Chondrocyte (in vitro differentiated cells): ENCODE results near the gene IDH3B. TPM values are rescaled to one million over a fixed set of nuclear protein-coding genes. Genes with fewer than 3 reads are reported as not detected.

ENCODE experiments used
- DNase-seq: peaks from one replicate; pipeline ENCODE4 v3.0.0; 2021; ENCODE audit warnings: mixed read lengths, low spot score
- H3K27ac Mint-ChIP-seq: one replicate; pipeline ENCODE4 v1.8.0; 2021; ENCODE audit warnings: mild to moderate bottlenecking, moderate library complexity, mixed read lengths; ENCODE audit not compliant: unreplicated experiment
- H3K27me3 Mint-ChIP-seq: 2 replicates; pipeline ENCODE4 v1.8.0; 2021; ENCODE audit warnings: low read depth, mixed read lengths
- H3K36me3 Mint-ChIP-seq: 2 replicates; pipeline ENCODE4 v1.8.0; 2021; ENCODE audit warnings: low read depth, mixed read lengths
- H3K4me1 Mint-ChIP-seq: 2 replicates; pipeline ENCODE4 v1.8.0; 2021; ENCODE audit warnings: low read depth, mild to moderate bottlenecking, mixed read lengths
- H3K4me3 Mint-ChIP-seq: one replicate; pipeline ENCODE4 v1.8.0; 2021; ENCODE audit warnings: mild to moderate bottlenecking, moderate library complexity, mixed read lengths; ENCODE audit not compliant: unreplicated experiment
- H3K9me3 Mint-ChIP-seq: 2 replicates; pipeline ENCODE4 v1.8.0; 2021; ENCODE audit warnings: low read depth, mixed read lengths
- CTCF ChIP-seq: fragments of 200-600 bp; sonication (generic); IDR thresholded peaks from 2 replicates; pipeline ENCODE4 v1.5.0; 2021; ENCODE audit warnings: antibody characterized with exemption, mild to moderate bottlenecking, moderate library complexity
- total RNA-seq: library from RNA; stranded (reverse); gene quantifications from 3 replicates; pipeline ENCODE4 v1.2.1, GENCODE V29; 2021

The IDH3B gene
- total RNA-seq, 1 donor from 2014 or later, result 57.1 TPM

- Mint-ChIP-seq H3K36me3 (peaks cover 5% of the 10 kb centered on the region), H3K27ac (no peak overlapping the region), H3K27me3 (peaks cover 38% of the 10 kb centered on the region), H3K4me1 (no peaks in the 10 kb centered on the region), H3K4me3 (no peak overlapping the region), H3K9me3 (no peaks in the 10 kb centered on the region)
- TF ChIP-seq CTCF, result no peak
- peak; percentile 86 for DNase-seq
These were observed 37.1 kb upstream of the IDH3B start for GRCh38 chr20:2700913-2701620.

GRCh38 chr20:2699775-2700413, 35.9 kb upstream of the IDH3B start:
- TF ChIP-seq CTCF, result no peak
- peaks cover 5% of the 10 kb centered on the region for H3K36me3 Mint-ChIP-seq
- no peak for DNase-seq
- H3K4me3 Mint-ChIP-seq, result no peak overlapping the region
- H3K27me3 Mint-ChIP-seq, result peaks cover 45% of the 10 kb centered on the region
- peaks cover 1% of the 10 kb centered on the region for H3K4me1 Mint-ChIP-seq
- H3K27ac Mint-ChIP-seq, result no peak overlapping the region
- H3K9me3 Mint-ChIP-seq, result no peaks in the 10 kb centered on the region

GRCh38 chr20:2698912-2699311, 34.9 kb upstream of the IDH3B start:
- H3K4me1 Mint-ChIP-seq, result peaks cover 4% of the 10 kb centered on the region
- no peak overlapping the region for H3K4me3 Mint-ChIP-seq
- peaks cover 3% of the 10 kb centered on the region for H3K36me3 Mint-ChIP-seq
- peaks cover 48% of the 10 kb centered on the region for H3K27me3 Mint-ChIP-seq
- no peaks in the 10 kb centered on the region for H3K9me3 Mint-ChIP-seq
- DNase-seq, result peak; percentile 61
- no peak for TF ChIP-seq CTCF
- no peak overlapping the region for H3K27ac Mint-ChIP-seq

- peaks cover 48% of the 10 kb centered on the region for H3K27me3 Mint-ChIP-seq
- no peak overlapping the region for H3K4me3 Mint-ChIP-seq
- H3K36me3 Mint-ChIP-seq, result peaks cover 3% of the 10 kb centered on the region
- DNase-seq, result peak; percentile 54
- no peak for TF ChIP-seq CTCF
- no peak overlapping the region for H3K27ac Mint-ChIP-seq
- H3K4me1 Mint-ChIP-seq, result peaks cover 4% of the 10 kb centered on the region
- no peaks in the 10 kb centered on the region for H3K9me3 Mint-ChIP-seq
These were observed 34.3 kb upstream of the IDH3B start for GRCh38 chr20:2698186-2698817.

- peak; percentile 52 for DNase-seq
- peaks cover 3% of the 10 kb centered on the region for H3K36me3 Mint-ChIP-seq
- H3K27me3 Mint-ChIP-seq, result peaks cover 48% of the 10 kb centered on the region
- peaks cover 4% of the 10 kb centered on the region for H3K4me1 Mint-ChIP-seq
- no peaks in the 10 kb centered on the region for H3K9me3 Mint-ChIP-seq
- H3K27ac Mint-ChIP-seq, result no peak overlapping the region
- H3K4me3 Mint-ChIP-seq, result no peak overlapping the region
- no peak for TF ChIP-seq CTCF
These were observed 33.8 kb upstream of the IDH3B start for GRCh38 chr20:2697768-2698167.
